ENCODE data around the gene ZNF423.

Gene ZNF423

DNA sequence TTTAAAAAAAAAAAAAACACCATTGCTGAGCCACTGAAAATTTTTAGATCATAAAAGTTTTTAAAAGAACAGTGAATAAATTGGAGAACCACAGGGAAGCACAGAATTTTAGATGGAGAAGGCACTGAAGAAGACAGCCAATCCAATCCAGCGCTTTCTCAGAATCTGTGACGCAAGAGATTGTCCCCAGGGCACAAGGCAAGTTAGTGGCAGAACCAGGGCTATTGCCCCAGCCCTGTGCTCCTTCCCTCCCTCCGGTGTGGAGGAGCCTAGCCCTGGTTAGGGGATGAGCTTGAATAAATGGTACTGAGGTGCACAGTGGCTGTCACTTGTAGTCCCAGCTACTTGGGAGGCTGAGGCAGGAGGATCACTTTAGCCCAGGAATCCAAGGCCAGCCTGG is 108.3 kb downstream of the ZNF423 start:
- no peak for DNase-seq

DNA sequence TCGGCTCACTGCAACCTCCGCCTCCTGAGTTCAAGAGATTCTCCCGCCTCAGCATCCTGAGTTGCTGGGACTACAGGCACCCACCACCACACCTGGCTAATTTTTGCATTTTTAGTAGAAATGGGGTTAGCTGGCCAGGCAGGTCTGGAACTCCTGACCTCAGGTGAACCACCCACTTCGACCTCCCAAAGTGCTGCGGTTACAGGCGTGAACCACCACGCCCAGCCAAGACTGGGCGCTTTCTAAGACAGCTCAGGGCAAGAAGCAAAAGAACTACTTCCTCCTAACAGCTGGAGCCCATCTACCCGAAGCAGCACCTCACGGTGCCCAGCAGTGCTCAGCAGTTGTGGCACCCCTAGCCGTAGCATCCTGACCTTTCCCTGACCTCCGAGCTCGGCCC is 109.4 kb downstream of the ZNF423 start:
- no peak for DNase-seq

DNA sequence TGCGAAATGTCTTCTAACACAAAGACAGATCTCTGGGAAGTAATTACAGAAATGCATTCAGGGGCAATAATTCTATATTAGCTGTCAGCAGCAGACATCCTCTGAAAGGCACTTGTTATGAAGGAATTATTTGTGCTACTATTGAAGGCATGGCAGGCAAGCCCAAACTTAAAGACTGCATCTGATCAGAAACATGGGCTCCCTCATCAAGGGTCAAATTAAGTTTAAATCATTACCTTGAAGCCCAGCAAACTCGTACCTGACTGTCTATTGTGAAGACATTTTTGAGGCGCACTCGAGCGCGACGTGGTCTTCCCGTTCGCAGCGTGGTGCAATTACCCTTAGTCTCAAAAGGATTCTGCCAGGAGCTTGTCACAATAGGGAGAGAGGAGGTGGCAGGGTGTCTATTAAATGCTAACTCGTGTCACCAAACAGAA is 110.6 kb downstream of the ZNF423 start:
- DNase-seq, result no peak

DNA sequence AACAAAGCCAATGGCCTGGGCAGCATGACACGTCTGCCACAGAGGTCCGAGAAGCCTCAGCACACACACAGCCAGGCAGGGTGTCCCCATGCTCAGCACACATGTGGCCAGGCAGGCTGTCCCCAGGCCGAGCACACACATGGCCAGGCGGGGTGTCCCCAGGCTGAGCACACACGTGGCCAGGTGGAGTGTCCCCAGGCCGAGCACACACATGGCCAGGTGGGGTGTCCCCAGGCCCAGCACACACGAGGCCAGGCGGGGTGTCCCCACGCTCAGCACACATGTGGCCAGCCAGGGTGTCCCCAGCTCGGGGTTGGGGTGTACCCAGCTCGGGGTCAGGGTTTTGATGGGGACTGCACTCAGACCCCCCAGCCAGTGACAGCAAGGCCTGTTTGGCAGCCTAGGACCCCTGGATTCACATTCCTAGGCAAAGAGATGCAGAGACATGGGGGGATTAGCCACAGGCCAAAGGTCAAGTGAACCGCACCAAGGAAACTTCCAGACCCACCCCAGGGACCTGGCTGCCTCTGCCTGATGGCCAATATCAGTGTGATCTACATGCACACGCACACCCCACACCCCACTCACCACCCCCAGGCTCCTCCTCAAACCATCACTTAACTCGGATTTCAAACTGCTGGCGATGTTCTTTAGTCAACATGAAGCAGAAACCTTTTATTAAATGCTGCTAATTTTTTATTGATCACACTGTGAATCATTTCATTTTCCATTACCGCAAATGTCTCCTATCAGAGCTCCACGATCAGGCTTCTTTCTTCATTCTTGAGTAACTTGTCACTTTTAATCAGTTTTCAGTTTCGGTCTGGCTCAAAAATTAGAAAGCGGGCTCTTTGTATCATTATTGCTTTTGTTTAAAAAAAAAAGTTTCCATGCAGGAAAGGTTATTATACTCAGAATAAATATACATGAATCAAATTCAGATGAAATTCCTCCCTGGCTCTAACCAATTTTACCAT is 111.4 kb downstream of the ZNF423 start:
- DNase-seq, result no peak

DNA sequence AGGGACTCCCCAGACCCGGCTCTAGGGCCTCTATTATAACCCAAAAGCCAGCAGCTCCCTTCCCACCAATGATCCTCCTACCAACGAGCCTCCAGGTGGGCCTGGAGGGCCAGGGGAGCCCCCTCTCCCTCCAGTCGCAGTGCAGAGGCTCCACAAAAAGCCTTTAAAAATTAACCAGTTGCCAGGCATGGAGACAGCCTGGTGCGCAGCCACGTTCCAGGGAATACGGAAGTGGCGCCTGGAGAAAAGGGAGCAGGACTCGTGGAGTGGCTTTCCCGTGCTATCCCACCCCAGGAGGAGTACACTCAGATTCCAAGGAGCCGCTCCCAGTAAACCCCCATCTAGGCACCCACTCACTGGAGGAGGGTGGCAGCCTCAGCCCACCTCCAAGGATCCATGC is 112.3 kb downstream of the ZNF423 start:
- no peak for DNase-seq

DNA sequence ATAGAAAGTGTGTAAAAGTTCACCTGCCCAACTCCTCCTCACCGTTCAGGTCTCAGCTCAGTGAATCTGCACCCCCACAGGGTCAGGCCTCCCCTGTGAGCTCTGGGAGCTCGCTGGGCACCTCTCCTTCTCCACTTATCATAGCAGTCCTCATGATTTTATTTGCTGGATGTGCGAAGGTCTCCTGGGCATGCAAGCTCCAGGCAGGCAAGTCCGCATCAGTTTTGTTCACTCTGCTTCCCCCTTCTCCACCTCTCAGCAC is 112.8 kb downstream of the ZNF423 start:
- DNase-seq, result no peak

DNA sequence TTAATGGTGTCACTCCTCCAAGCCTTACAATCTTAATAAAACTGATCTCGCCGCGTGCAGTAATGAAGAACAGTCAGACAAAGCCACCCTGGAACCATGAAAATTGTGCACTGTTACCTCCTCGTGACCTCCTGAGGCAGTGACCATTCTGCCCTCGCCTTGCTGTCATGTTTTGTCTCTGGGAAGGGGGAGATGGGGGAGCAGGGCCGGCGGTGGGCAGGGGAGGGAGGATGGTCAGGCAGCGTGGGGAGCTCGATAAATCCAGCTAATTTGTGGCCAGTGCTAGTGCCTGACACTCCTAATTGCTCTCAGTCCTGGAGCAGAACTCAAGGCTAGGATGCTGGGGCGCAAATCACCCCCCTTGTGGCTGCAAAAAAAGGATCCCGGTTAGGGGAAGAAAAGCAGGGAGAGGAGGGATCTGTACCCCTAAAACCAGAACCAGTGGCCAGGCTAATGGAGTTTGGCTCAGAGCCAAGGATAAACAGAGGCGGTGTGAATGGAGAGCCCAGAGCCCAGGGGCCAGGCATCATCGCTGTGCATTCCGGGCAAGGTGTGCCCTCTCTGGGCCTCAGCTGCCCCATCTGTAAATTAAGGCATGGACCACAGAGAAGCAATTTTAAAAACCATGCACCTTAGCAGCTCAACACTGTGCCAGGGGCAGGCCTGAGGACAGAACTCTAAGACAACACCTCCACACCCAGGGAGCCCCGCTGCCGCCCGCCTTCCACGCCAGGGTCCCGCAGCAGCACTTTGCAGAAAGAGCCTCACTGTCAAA is 113.3 kb downstream of the ZNF423 start:
- no peak for DNase-seq

DNA sequence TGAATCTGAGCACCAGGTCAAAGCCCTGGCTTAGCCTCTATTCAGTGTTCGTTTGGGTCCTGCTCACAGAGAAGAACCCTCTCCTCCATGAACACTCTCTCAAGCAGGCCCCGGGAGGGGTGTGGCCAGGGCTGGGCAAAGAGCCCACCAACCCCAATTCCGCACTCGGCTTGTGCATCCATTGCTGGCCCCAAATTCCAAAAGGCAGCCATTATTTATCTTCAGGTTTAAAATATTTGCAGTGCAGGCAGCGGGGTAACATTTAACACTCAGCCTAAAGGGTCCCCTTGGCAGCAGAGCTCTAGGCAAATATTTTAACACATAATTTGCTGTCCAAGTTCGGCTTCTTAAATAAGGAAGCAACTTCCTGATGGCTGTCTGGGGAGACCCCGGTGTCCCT is 115.7 kb downstream of the ZNF423 start:
- DNase-seq, result no peak

DNA sequence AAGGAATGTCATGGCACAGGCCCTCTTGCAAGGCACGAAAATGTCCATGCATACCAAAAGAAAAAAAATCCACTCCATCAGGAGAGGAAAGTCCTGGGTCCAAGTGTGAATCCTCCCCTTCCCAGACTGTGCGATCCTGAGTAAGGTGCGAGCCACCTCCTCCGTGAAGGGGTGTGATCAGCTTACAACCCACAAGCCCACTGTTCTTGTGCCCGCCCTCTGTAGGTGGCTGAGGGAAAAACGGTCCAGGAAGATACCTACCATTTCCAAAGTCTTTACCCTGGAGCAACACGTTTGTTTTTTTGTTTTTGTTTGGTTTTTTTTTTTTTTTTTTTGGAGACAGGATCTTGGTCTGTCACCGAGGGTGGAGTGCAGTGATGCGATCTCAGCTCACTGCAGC is 116.5 kb downstream of the ZNF423 start:
- no peak for DNase-seq

DNA sequence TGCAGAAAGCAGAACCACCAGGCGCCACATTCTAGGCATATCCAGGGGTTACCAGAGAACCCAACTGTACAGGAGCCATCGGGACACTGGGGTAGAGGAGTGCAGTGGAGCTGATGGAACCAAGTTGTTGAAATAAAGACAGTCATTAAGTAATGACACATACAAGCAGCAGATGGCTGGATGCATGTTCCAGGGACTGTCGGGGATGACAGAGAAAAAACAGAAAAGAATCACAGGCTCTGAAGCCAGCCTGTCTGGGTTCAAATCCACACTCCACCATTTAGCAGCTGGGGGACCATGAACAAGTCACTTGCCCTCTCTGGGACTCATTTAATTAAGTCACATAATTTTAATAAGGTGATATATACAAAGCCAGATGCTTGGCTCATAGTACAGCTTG is 117.1 kb downstream of the ZNF423 start:
- no peak for DNase-seq

DNA sequence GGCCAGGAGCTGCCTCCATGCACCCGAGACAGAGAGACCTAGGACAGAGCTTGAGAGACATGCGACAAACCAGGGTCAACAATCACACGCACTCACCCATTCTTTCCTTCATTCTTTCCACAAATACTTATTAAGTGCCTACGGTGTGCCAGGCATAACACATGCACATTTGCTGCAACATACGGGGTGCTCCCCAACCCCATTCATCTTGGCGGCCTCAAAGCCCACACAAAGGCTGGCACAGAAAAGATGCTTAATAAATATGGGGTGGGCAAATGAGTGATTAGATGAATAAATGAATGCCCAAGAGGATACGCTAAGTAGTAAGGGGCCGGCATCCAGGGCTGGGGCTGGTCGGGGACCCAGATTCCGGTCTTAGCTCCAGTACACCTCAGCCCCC is 117.9 kb downstream of the ZNF423 start:
- no peak for DNase-seq

DNA sequence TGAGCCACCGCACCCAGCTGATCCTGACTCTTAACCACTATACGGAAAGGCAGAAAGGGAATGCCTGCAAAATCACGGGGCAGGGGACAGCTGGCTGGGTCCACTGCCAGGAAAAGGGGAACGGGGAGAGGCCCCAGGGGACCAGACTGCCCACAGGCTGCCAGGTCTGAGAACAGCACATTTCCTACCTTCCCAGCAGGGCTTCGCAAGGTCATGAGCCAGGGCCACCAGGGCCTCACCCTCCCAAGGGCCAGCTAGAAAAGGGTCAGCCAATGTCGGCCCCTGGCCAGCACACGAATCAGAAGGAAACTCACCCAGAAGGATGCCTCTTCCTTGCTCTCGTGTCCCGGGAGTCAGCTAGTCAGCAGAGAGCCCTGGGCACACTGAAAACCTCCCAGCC is 118.4 kb downstream of the ZNF423 start:
- no peak for DNase-seq

DNA sequence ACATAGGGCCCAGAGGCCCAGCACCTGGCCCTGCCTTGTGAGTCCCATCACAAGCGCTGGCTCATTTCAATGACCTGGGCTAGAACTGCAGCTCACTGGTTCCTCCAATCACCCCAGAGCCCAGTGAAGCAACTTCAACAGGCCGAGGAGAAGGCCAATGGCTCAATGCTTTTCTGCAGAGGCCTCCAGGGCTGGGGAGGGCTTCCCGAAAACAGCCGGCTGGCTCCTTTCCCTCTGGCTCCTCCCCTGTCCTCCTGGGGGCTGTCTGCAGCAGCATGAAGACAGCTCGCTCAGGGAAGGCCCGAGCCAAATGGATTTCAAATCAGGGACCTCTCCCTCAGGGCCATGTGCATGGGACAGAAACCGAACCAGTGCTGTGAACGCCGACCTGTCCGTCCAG is 121.6 kb downstream of the ZNF423 start:
- no peak for DNase-seq

DNA sequence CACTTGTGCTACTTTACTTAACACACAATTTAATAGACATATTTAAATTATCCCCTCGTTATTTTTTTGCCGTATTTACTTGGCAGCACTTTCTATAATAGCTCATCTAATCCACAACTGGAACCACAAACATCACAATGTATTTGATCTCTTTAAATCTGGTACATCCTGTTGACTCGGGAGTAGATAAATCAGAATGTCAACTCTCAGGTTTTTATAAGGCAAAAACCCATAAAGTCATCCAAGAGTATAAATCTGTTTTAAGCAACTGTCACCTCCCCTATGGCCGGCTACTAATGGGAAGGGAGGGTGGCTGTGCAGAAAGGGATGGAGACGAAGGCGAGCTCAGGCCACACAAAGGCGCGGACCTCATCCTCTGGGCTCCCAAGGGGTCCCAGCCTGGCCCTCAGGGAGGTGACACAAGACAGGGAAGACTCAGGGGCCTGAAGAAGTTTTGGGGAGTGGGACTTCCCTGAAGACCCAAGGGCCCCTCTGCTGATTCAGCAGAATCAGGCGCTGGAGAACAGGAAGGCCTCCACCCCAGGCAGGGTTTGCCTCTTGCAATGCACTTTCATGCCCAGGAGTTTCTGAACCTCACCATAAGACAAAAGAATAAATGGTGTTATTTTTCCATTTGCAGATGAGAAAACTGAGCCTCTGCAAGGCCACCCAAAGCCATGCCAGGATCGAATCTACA is 122.5 kb downstream of the ZNF423 start:
- DNase-seq, result no peak

DNA sequence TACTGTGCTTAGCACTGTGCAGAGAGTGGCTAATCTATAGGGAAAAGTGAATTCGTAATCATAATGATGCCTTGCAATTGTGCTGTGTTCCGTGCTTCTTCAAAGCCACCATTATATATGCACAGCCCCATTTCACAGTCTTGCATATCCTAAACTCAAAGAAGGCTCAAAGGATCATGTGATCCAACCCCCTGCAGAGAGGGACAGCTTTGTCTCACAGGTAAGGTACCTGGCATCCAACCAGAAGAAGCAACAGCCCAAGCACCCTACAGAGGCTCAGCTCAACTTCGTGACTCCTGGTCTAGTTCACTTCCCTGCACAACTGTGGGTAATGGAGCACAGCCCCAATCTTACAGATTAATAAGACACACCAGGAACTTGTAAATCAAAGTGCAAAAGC is 124.0 kb downstream of the ZNF423 start:
- no peak for DNase-seq

DNA sequence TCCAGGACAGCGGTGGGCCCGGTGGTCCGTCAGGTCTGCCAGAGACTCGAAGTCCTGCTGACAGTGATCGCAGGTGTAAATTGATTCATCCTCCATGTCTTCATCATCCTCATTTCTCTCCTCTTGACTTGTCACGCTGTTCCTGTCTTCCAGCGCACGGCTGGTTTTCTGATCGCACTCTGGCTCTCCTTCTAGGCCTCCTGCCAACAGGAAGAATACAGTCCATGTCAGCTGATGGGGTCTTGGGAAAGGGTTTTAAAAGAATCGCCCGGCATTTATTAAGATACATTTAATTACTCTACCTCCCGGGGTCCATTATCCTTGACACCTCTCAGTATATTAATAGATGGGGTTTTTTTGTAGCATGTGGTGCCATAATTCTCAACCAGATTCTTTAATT is 125.1 kb downstream of the ZNF423 start:
- no peak for DNase-seq

DNA sequence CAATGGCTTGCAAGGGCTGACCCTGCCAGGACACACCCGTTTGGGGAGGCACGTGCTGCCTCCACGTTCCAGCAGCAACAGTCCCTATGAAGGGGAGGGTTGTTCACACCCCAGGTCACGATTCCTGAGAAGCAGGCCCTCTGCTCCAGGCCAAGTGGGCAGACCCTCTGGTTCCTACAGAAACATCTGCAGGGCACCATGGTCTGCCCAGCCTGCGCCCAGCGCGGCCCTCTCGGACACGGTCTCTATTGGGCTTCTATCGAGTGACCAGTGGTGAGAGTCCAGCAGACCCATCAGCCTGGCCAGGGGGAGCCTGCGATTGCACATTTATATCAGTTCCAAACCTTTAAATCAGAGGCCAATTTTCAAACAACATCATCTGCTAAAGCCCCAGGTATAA is 128.3 kb downstream of the ZNF423 start:
- DNase-seq, result no peak

DNA sequence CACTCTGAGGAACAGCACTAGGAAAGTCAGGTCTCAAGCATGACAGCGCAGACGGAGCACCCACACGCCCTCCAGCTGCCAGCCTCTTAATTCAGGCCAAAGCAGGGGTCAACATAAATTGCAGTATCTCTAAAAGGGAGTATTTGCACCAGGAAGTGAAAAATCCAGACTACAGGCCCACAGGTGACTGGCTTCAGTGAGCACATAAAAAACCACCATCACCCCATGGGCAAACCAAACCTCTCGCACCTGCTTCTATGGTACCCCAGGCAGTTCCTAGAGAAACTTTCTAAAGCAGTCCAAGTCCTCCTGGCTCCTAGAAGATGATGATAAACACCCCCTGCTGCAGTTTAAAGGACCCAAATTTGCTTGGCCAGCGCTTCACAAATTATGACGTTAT is 129.8 kb downstream of the ZNF423 start:
- no peak for DNase-seq

DNA sequence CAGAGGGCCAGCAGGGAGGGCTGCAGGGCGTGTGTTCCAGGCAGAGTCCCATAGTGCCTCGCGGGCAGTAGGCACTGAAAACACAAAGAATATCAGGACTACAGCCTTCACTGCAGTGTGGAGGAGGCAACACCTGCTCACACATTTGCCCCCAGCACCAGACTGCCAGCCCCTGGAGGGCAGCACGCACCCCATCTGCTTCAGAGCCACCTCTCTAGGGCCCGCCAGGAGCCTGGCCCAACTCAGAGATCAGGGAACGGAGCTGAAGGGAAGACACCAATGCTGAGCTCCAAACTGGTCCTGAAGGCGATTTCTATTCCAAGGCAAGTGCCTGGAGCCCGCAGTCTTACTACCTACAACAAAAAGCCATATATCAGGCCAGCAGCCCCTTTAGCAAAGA is 130.3 kb downstream of the ZNF423 start:
- no peak for DNase-seq

DNA sequence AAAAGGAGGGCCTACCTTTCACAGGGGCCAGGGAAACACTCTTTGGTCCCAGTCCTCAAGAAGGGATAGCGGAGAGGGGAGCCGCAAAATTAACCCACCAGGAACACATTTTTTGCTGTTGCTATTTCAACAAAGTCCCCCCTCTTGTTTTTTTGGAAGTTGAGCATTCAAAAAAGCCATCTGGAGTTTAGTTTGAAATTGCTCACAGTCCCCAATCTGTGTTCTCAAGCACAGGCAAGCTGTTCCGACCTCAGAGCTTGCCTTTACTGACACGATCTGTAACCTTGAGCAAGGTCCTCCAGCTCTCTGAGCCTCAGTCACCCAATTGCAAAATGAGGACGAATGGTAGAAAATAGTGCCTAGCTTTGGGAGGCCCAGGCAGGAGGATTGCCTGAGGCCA is 131.1 kb downstream of the ZNF423 start:
- no peak for DNase-seq

DNA sequence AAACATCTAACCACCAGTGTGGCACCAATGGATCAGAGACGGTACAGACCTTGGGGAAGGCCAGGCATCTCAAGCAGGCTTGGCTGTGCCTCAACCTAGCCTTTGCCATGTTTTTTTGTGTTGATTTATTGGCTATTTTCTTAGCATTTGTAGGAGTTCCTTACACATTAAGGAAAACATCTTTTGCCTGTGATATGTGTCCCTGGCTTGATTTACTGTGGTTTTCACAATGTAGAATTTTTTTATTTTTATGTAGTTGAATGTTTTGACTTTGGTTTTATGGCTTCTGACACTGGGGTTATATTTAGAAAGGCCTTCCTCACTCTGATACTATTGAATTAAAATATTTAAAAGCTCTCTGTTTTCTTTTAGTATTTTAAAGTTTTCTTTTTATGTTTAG is 132.6 kb downstream of the ZNF423 start:
- DNase-seq, result no peak

DNA sequence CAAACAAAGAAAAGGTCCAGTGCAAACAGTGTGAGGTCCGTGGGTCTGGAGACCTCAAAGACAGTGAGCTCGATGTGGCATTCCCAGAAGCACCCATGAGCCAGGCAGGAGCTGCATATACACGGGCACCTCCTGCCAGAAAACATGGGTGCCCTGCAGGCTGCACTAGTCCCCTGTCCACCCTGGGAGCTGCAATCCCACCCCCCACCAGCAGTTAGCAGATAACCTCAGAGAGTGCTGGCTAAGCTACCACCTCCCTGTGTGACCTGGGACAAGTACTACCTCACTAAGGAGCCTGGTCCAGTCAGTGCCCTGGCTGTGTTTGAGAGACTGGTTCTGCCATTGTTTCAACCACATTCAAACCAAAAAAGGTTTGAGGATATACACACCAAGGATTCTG is 135.7 kb downstream of the ZNF423 start:
- DNase-seq, result no peak

DNA sequence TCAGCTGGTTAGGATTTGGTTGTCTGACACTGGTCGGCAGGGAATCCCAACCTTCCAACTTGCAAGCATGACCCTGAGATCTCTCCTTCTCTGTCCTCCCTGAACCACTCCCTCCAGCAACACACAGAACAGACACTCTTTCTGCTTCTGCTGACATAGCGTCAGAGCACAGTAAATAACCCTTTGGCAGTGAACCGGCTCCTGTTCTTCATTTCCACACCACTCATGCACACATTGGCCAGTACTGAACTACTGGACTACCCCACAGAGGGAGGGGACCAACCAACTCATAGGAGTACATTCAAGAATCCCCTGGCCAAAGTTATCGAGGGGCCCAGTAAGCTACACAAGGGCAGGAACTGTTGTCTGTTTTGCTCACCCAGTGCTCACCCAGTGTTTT is 138.2 kb downstream of the ZNF423 start:
- DNase-seq, result no peak
